ENCODE results near the gene TMPRSS13. TPM values are rescaled to one million over a fixed set of nuclear protein-coding genes. Genes with fewer than 3 reads are reported as not detected.
A peak's percentile ranks its signal among the peaks of the same experiment; 100 is the strongest.

Gene TMPRSS13
- polyA plus RNA-seq, 2 of the 4 experiments (the other 2 are of a cell fraction) = not detected

GRCh38 chr11:117900121-117900648, 29.0 kb downstream of the TMPRSS13 start:
- ChIA-PET POLR2A (no interaction called here), CTCF (interaction anchor here (1.1 to 2.3 kb wide), 2 partner anchors 10 to 46 kb away, joined by 3 to 6 read pairs; no protein-coding TSS in a partner anchor)
- TF ChIP-seq CEBPB (IDR thresholded peaks at IDR 0.05) (no peak), FOXS1 (CRISPR knock-in tag; IDR thresholded peaks at IDR 0.05) (no peak), HOXB5 (CRISPR knock-in tag; IDR thresholded peaks at IDR 0.05) (no peak), FOSL2 (IDR thresholded peaks at IDR 0.05) (no peak), FOSL2 (CRISPR knock-in tag; IDR thresholded peaks at IDR 0.05) (no peak), KDM1A (IDR thresholded peaks at IDR 0.05; ENCODE audit: low read depth) (no peak), MAFK (IDR thresholded peaks at IDR 0.05; ENCODE audit: partially characterized antibody) (no peak), HOXB13 (CRISPR knock-in tag; IDR thresholded peaks at IDR 0.05; ENCODE audit: low read depth) (no peak), POLR2AphosphoS2 (conservative IDR thresholded peaks at IDR 0.05; ENCODE audit: low read length) (no peak), NR3C1 (IDR thresholded peaks at IDR 0.05) (no peak), SMC3 (IDR thresholded peaks at IDR 0.05) (no peak), GATA3 (IDR thresholded peaks at IDR 0.05; ENCODE audit: borderline replicate concordance) (no peak), HEYL (CRISPR knock-in tag; IDR thresholded peaks at IDR 0.05) (no peak), CHD2 (IDR thresholded peaks at IDR 0.05; ENCODE audit: low read length, partially characterized antibody) (no peak), HDAC2 (IDR thresholded peaks at IDR 0.05) (no peak), RARB (CRISPR knock-in tag; IDR thresholded peaks at IDR 0.05) (no peak), ESRRA (IDR thresholded peaks at IDR 0.05; ENCODE audit: borderline replicate concordance, low read length) (no peak), HOXA7 (CRISPR knock-in tag; IDR thresholded peaks at IDR 0.05) (no peak), CTCF (IDR thresholded peaks at IDR 0.05) (no peak)
- TF ChIP-seq, protein P1, sequence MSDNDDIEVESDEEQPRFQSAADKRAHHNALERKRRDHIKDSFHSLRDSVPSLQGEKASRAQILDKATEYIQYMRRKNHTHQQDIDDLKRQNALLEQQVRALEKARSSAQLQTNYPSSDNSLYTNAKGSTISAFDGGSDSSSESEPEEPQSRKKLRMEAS (IDR thresholded peaks at IDR 0.05) = no peak
- TF ChIP-seq, protein P2, sequence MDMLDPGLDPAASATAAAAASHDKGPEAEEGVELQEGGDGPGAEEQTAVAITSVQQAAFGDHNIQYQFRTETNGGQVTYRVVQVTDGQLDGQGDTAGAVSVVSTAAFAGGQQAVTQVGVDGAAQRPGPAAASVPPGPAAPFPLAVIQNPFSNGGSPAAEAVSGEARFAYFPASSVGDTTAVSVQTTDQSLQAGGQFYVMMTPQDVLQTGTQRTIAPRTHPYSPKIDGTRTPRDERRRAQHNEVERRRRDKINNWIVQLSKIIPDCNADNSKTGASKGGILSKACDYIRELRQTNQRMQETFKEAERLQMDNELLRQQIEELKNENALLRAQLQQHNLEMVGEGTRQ (IDR thresholded peaks at IDR 0.05) = no peak
- ATAC-seq = no peak
- no peak for DNase-seq (ENCODE audit: low read depth in 1 of 2, low spot score in 1 of 2)
- WGBS (ENCODE audit: missing lambda C conversion rate) = 54% methylated on average over 4 of the region's 4 CpGs
- no peak for FAIRE-seq
- Histone ChIP-seq H3K9me3 (no peaks in the 10 kb centered on the region), H3K27ac (no peak overlapping the region), H3K4me1 (no peaks in the 10 kb centered on the region), H3K4me2 (no peak overlapping the region), H3K4me3 (no peak overlapping the region)

- Histone ChIP-seq H3K4me1 (no peaks in the 10 kb centered on the region), H3K4me3 (no peak overlapping the region), H3K9me3 (no peaks in the 10 kb centered on the region), H3K4me2 (no peak overlapping the region), H3K27ac (no peak overlapping the region)
- DNase-seq (ENCODE audit: low read depth in 1 of 2, low spot score in 1 of 2) (no peak), FAIRE-seq (no peak), ATAC-seq (no peak)
- ChIA-PET POLR2A (no interaction called here), CTCF (interaction anchor here (1.0 to 2.3 kb wide), 3 partner anchors 8 to 49 kb away, joined by 3 to 8 read pairs (median 6); no protein-coding TSS in a partner anchor)
- TF ChIP-seq, protein P2 (IDR thresholded peaks at IDR 0.05) = 0 out of 2 replicates have a peak, but pooled peaks have one; percentile 7
- TF ChIP-seq FOSL2 (IDR thresholded peaks at IDR 0.05) = no peak
- no peak for TF ChIP-seq FOSL2 (CRISPR knock-in tag; IDR thresholded peaks at IDR 0.05)
- 43% methylated on average over 1 of the region's 4 CpGs for WGBS (ENCODE audit: missing lambda C conversion rate)
These were observed 31.1 kb downstream of the TMPRSS13 start for GRCh38 chr11:117898059-117898458.

DNA sequence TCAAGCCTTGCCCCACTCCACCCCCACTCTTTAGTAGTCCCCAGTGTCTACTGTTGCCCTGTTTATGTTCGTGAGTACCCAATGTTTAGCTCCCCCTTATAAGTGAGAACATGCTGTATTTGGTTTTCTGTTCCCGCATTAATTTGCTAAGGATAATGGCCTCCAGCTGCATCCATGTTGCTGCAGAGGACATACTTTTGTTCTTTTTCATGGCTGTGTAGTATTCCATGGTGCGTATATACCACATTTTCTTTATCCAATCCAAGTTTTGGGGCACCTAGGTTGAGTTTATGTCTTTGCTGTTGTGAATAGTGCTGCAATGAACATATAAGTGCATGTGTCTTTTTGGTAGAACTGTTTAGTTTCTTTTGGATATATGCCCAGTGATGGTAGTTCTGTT, 36.6 kb downstream of the TMPRSS13 start:
- FAIRE-seq = no peak
- TF ChIP-seq HOXB5 (CRISPR knock-in tag; IDR thresholded peaks at IDR 0.05) = no peak
- no peak for TF ChIP-seq RARB (CRISPR knock-in tag; IDR thresholded peaks at IDR 0.05)
- no peak for TF ChIP-seq JUN (IDR thresholded peaks at IDR 0.05)
- TF ChIP-seq RCOR1 (IDR thresholded peaks at IDR 0.05; ENCODE audit: low read depth, low read length) = no peak
- TF ChIP-seq ZC3H11A (IDR thresholded peaks at IDR 0.05) = no peak
- TF ChIP-seq MAZ (IDR thresholded peaks at IDR 0.05; ENCODE audit: borderline replicate concordance, low read depth, low read length) = no peak
- TF ChIP-seq, protein P3, sequence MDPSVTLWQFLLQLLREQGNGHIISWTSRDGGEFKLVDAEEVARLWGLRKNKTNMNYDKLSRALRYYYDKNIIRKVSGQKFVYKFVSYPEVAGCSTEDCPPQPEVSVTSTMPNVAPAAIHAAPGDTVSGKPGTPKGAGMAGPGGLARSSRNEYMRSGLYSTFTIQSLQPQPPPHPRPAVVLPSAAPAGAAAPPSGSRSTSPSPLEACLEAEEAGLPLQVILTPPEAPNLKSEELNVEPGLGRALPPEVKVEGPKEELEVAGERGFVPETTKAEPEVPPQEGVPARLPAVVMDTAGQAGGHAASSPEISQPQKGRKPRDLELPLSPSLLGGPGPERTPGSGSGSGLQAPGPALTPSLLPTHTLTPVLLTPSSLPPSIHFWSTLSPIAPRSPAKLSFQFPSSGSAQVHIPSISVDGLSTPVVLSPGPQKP (IDR thresholded peaks at IDR 0.05; ENCODE audit: low read depth, low read length) = no peak
- no peak for TF ChIP-seq ZSCAN20 (CRISPR knock-in tag; IDR thresholded peaks at IDR 0.05)
- TF ChIP-seq HOXB13 (CRISPR knock-in tag; IDR thresholded peaks at IDR 0.05; ENCODE audit: low read depth) = no peak
- TF ChIP-seq, protein P2 (IDR thresholded peaks at IDR 0.05) = no peak

More for the DNA sequence above, 36.6 kb downstream of the TMPRSS13 start:
- no peaks in the 10 kb centered on the region for H3K4me1 ChIP-seq
- no peak overlapping the region for H3K27ac ChIP-seq
- CTCF ChIA-PET = interaction anchor here (0.8 to 1.6 kb wide), 3 partner anchors 49 to 58 kb away, joined by 3 to 4 read pairs (median 3); no protein-coding TSS in a partner anchor
- POLR2A ChIA-PET = no interaction called here
- H3K4me2 ChIP-seq = no peak overlapping the region
- no peak for ATAC-seq
- 47% methylated on average over 3 of the region's 3 CpGs for WGBS (ENCODE audit: missing lambda C conversion rate)
- H3K9me3 ChIP-seq = no peaks in the 10 kb centered on the region; the same call in 2 of the 3 replicates
- DNase-seq (ENCODE audit: low read depth in 1 of 2, low spot score in 1 of 2) = no peak
- H3K4me3 ChIP-seq = no peak overlapping the region

All from A549 (cell line).